Glomerular visceral epithelial cell (primary cell): Measurements from ENCODE around the gene GYS2.

Source experiments
- DNase-seq: peaks from one replicate; pipeline ENCODE4 v3.0.0-alpha.2; 2016; ENCODE audit errors: extremely low spot score

Gene GYS2

DNA sequence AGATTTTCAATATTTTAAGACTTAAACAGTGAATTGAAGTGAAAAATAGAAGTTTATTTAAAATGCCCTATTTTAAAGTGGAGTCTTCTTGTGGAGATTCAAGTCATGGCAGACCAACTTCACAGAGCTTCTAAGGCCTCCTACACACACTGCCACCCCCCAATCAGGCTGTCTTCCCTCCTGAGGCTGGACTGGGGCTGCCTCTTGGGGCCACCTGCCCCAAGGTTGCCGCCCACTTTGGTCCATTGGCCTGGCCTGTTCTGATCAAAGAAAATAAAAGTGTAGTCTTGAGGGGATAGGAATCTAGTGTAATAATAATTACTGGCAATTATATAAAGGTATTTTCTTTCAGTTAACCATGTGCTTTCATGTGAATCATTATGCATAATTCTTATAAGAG, 101.8 kb downstream of the GYS2 start:
- no peak for DNase-seq

- peak; percentile 27 for DNase-seq
Observed at GRCh38 chr12:21502164-21502496, 102.5 kb downstream of the GYS2 start.

DNA sequence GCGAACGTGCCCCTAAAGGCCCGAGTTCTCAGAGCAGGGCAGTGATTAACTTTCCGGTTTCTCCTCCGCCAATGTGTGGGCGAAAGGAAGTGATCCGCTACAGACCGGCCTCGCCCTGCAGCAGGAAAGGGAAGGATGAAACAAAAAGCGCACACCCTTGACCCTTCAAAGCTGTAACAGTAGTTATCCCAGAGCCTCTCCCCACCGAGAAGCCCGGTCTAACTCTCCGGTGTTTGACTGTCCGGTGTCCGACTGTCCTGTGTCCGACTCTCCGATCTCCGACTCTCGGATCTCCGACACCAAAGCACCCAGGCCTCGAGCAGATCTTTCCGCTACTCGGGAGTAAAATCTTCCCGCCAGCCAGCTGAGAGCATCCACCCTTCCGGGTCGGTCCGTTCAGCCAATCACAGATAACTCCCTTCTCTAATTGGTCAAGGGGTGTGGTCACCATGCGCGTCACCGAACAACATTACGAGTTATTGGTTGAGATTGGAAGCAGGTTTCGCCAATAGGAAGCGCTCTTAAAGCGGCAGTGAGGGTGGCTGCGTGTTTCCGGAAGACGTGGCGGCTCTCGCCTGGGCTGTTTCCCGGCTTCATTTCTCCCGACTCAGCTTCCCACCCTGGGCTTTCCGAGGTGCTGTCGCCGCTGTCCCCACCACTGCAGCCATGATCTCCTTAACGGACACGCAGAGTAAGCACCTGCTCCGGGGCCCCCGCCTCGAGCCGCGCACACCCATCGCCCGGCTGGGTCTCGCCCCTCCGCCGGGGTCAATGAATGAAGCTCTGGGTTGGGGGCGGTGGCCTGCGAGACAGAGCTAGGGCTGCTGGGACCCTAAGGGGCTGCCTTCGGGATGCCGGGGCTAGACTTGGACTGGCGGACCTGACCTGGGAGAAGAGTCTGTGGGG, 103.1 kb downstream of the GYS2 start, which contains the start of the genes GOLT1B and RECQL:
TSS of gene GOLT1B (plus strand) at position 532 of the 906 bp plus-strand sequence. CDS start at position 667, 135 bp downstream.
TSS of gene RECQL (minus strand) at position 378 of the 906 bp plus-strand sequence. CDS start 2,065 bp downstream, outside the sequence.
- DNase-seq: peak; percentile 96

DNA sequence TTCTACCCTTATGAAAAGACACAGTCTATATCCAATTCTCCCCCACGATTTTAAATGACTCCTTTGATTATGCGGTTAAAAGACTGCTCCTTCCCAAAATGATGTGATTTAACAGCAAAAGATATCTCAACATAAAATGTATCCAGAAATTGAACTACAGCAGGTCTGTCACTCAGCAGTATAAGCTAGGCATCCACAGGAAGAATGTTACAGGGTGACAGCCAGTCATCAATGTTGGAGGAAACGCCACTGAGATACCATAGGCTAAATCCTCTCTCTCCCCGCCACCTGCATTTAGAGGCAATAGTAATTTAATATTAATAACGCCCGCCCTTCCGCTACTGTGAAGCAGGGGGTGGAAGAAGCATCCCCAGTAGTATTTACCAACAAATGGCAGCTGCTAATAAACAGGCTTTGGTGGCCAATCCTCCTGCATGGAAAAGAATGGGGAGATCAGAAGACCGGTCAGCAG, 103.8 kb downstream of the GYS2 start:
- DNase-seq: no peak

DNA sequence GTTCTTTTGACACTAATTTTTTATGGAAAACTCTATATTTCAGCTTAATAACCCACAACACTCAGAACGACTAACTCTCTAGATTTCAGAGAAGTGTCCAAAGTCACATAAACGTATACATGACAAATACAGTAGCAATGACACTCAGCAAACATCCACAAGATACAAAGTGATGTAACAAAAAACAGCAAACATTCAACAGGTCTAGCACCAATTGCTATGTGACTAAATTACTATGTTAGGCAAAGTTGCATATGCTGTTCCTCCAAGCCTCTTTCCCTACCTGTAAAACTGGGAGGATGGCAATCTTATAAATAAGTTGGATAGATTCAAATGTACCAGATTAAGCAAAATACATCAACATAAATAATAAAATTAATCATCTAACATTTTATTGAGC, 104.9 kb downstream of the GYS2 start:
- DNase-seq: no peak
